Measurements from ENCODE around the gene GEMIN8. TPM values are rescaled to one million over a fixed set of nuclear protein-coding genes. Genes with fewer than 3 reads are reported as not detected.

Gene GEMIN8
- polyA plus RNA-seq, 2 donors = 14.4 to 15.0 TPM

GRCh38 chrX:14026121-14026520 lies 3.6 kb downstream of the GEMIN8 start:
- no peaks in the 10 kb centered on the region for H3K36me3 ChIP-seq (ENCODE audit: control insufficient read depth in 2 of 2, insufficient read depth in 2 of 2, low read length in 1 of 2)
- no peaks in the 10 kb centered on the region for H3K27me3 ChIP-seq (ENCODE audit: control insufficient read depth in 1 of 2, insufficient read depth in 2 of 2, low read length in 2 of 2)
- WGBS, 2 donors = 65 to 92% methylated on average over 7 of the region's 7 CpGs
- no peaks in the 10 kb centered on the region for H3K9me3 ChIP-seq (ENCODE audit: control insufficient read depth in 2 of 2, insufficient read depth in 1 of 2, low read depth in 1 of 2, low read length in 1 of 2)
- H3K4me1 ChIP-seq (ENCODE audit: control insufficient read depth in 2 of 2, insufficient read depth in 2 of 2, low read length in 1 of 2) = peaks cover 0 to 3% of the 10 kb centered on the region in 2 donors
- no peak overlapping the region for H3K4me3 ChIP-seq (ENCODE audit: low read depth in 1 of 2, low read length in 2 of 2)
- H3K27ac ChIP-seq (ENCODE audit: low read depth in 2 of 2, low read length in 1 of 2) = no peak overlapping the region

GRCh38 chrX:14022019-14022418 lies 7.7 kb downstream of the GEMIN8 start:
- Histone ChIP-seq H3K4me1 (ENCODE audit: control insufficient read depth in 2 of 2, insufficient read depth in 2 of 2, low read length in 1 of 2) (no peaks in the 10 kb centered on the region), H3K27me3 (ENCODE audit: control insufficient read depth in 1 of 2, insufficient read depth in 2 of 2, low read length in 2 of 2) (no peaks in the 10 kb centered on the region), H3K36me3 (ENCODE audit: control insufficient read depth in 2 of 2, insufficient read depth in 2 of 2, low read length in 1 of 2) (peaks cover 0 to 6% of the 10 kb centered on the region in 2 donors), H3K27ac (ENCODE audit: low read depth in 2 of 2, low read length in 1 of 2) (no peak overlapping the region), H3K9me3 (ENCODE audit: control insufficient read depth in 2 of 2, insufficient read depth in 1 of 2, low read depth in 1 of 2, low read length in 1 of 2) (no peaks in the 10 kb centered on the region), H3K4me3 (ENCODE audit: low read depth in 1 of 2, low read length in 2 of 2) (no peak overlapping the region)

GRCh38 chrX:14017399-14017798 lies 12.3 kb downstream of the GEMIN8 start:
- Histone ChIP-seq H3K4me3 (ENCODE audit: low read depth in 1 of 2, low read length in 2 of 2) (no peak overlapping the region), H3K27me3 (ENCODE audit: control insufficient read depth in 1 of 2, insufficient read depth in 2 of 2, low read length in 2 of 2) (peaks cover 0 to 3% of the 10 kb centered on the region in 2 donors), H3K36me3 (ENCODE audit: control insufficient read depth in 2 of 2, insufficient read depth in 2 of 2, low read length in 1 of 2) (peaks cover 0 to 6% of the 10 kb centered on the region in 2 donors), H3K27ac (ENCODE audit: low read depth in 2 of 2, low read length in 1 of 2) (no peak overlapping the region), H3K9me3 (ENCODE audit: control insufficient read depth in 2 of 2, insufficient read depth in 1 of 2, low read depth in 1 of 2, low read length in 1 of 2) (no peaks in the 10 kb centered on the region), H3K4me1 (ENCODE audit: control insufficient read depth in 2 of 2, insufficient read depth in 2 of 2, low read length in 1 of 2) (no peaks in the 10 kb centered on the region)
- 83 to 87% methylated on average over 3 of the region's 3 CpGs for WGBS, 2 donors

GRCh38 chrX:14015941-14016340 lies 13.8 kb downstream of the GEMIN8 start:
- no peak overlapping the region for H3K27ac ChIP-seq (ENCODE audit: low read depth in 2 of 2, low read length in 1 of 2)

GRCh38 chrX:14015294-14015693 lies 14.4 kb downstream of the GEMIN8 start:
- no peak overlapping the region for H3K27ac ChIP-seq (ENCODE audit: low read depth in 2 of 2, low read length in 1 of 2)
- no peaks in the 10 kb centered on the region for H3K9me3 ChIP-seq (ENCODE audit: control insufficient read depth in 2 of 2, insufficient read depth in 1 of 2, low read depth in 1 of 2, low read length in 1 of 2)
- H3K27me3 ChIP-seq (ENCODE audit: control insufficient read depth in 1 of 2, insufficient read depth in 2 of 2, low read length in 2 of 2) = peaks cover 0 to 3% of the 10 kb centered on the region in 2 donors
- H3K36me3 ChIP-seq (ENCODE audit: control insufficient read depth in 2 of 2, insufficient read depth in 2 of 2, low read length in 1 of 2) = peaks cover 0 to 6% of the 10 kb centered on the region in 2 donors
- H3K4me3 ChIP-seq (ENCODE audit: low read depth in 1 of 2, low read length in 2 of 2) = no peak overlapping the region
- no peaks in the 10 kb centered on the region for H3K4me1 ChIP-seq (ENCODE audit: control insufficient read depth in 2 of 2, insufficient read depth in 2 of 2, low read length in 1 of 2)
- WGBS, 2 donors = 88 to 90% methylated on average over 2 of the region's 2 CpGs

More at GRCh38 chrX:14015941-14016340, 13.8 kb downstream of the GEMIN8 start:
- no peaks in the 10 kb centered on the region for H3K4me1 ChIP-seq (ENCODE audit: control insufficient read depth in 2 of 2, insufficient read depth in 2 of 2, low read length in 1 of 2)
- peaks cover 0 to 3% of the 10 kb centered on the region in 2 donors for H3K27me3 ChIP-seq (ENCODE audit: control insufficient read depth in 1 of 2, insufficient read depth in 2 of 2, low read length in 2 of 2)
- H3K36me3 ChIP-seq (ENCODE audit: control insufficient read depth in 2 of 2, insufficient read depth in 2 of 2, low read length in 1 of 2) = peaks cover 0 to 6% of the 10 kb centered on the region in 2 donors
- H3K9me3 ChIP-seq (ENCODE audit: control insufficient read depth in 2 of 2, insufficient read depth in 1 of 2, low read depth in 1 of 2, low read length in 1 of 2) = no peaks in the 10 kb centered on the region
- no peak overlapping the region for H3K4me3 ChIP-seq (ENCODE audit: low read depth in 1 of 2, low read length in 2 of 2)
- 80 to 82% methylated on average over 4 of the region's 4 CpGs for WGBS, 2 donors

GRCh38 chrX:14014526-14014925 lies 15.2 kb downstream of the GEMIN8 start:
- H3K27ac ChIP-seq (ENCODE audit: low read depth in 2 of 2, low read length in 1 of 2) = no peak overlapping the region
- whole genome bisulfite sequencing, 2 donors = 78 to 91% methylated on average over 4 of the region's 4 CpGs

GRCh38 chrX:14013054-14013453 lies 16.6 kb downstream of the GEMIN8 start:
- peaks cover 0 to 2% of the 10 kb centered on the region in 2 donors for H3K36me3 ChIP-seq (ENCODE audit: control insufficient read depth in 2 of 2, insufficient read depth in 2 of 2, low read length in 1 of 2)

More at GRCh38 chrX:14014526-14014925, 15.2 kb downstream of the GEMIN8 start:
- H3K4me3 ChIP-seq (ENCODE audit: low read depth in 1 of 2, low read length in 2 of 2) = no peak overlapping the region
- H3K36me3 ChIP-seq (ENCODE audit: control insufficient read depth in 2 of 2, insufficient read depth in 2 of 2, low read length in 1 of 2) = peaks cover 0 to 2% of the 10 kb centered on the region in 2 donors
- no peaks in the 10 kb centered on the region for H3K4me1 ChIP-seq (ENCODE audit: control insufficient read depth in 2 of 2, insufficient read depth in 2 of 2, low read length in 1 of 2)
- no peaks in the 10 kb centered on the region for H3K9me3 ChIP-seq (ENCODE audit: control insufficient read depth in 2 of 2, insufficient read depth in 1 of 2, low read depth in 1 of 2, low read length in 1 of 2)
- H3K27me3 ChIP-seq (ENCODE audit: control insufficient read depth in 1 of 2, insufficient read depth in 2 of 2, low read length in 2 of 2) = peaks cover 0 to 3% of the 10 kb centered on the region in 2 donors

GRCh38 chrX:14010566-14010965 lies 19.1 kb downstream of the GEMIN8 start:
- Histone ChIP-seq H3K27me3 (ENCODE audit: control insufficient read depth in 1 of 2, insufficient read depth in 2 of 2, low read length in 2 of 2) (peaks cover 0 to 3% of the 10 kb centered on the region in 2 donors), H3K27ac (ENCODE audit: low read depth in 2 of 2, low read length in 1 of 2) (no peak overlapping the region), H3K9me3 (ENCODE audit: control insufficient read depth in 2 of 2, insufficient read depth in 1 of 2, low read depth in 1 of 2, low read length in 1 of 2) (no peaks in the 10 kb centered on the region), H3K4me3 (ENCODE audit: low read depth in 1 of 2, low read length in 2 of 2) (no peak overlapping the region), H3K36me3 (ENCODE audit: control insufficient read depth in 2 of 2, insufficient read depth in 2 of 2, low read length in 1 of 2) (no peaks in the 10 kb centered on the region), H3K4me1 (ENCODE audit: control insufficient read depth in 2 of 2, insufficient read depth in 2 of 2, low read length in 1 of 2) (no peaks in the 10 kb centered on the region)
- WGBS, 2 donors = 72 to 88% methylated on average over 3 of the region's 3 CpGs

More at GRCh38 chrX:14013054-14013453, 16.6 kb downstream of the GEMIN8 start:
- Histone ChIP-seq H3K9me3 (ENCODE audit: control insufficient read depth in 2 of 2, insufficient read depth in 1 of 2, low read depth in 1 of 2, low read length in 1 of 2) (no peaks in the 10 kb centered on the region), H3K27ac (ENCODE audit: low read depth in 2 of 2, low read length in 1 of 2) (no peak overlapping the region), H3K4me3 (ENCODE audit: low read depth in 1 of 2, low read length in 2 of 2) (no peak overlapping the region), H3K27me3 (ENCODE audit: control insufficient read depth in 1 of 2, insufficient read depth in 2 of 2, low read length in 2 of 2) (peaks cover 0 to 3% of the 10 kb centered on the region in 2 donors), H3K4me1 (ENCODE audit: control insufficient read depth in 2 of 2, insufficient read depth in 2 of 2, low read length in 1 of 2) (no peaks in the 10 kb centered on the region)
- 87 to 89% methylated on average over 4 of the region's 4 CpGs for WGBS, 2 donors

GRCh38 chrX:14006540-14006939 lies 23.2 kb downstream of the GEMIN8 start:
- H3K36me3 ChIP-seq (ENCODE audit: control insufficient read depth in 2 of 2, insufficient read depth in 2 of 2, low read length in 1 of 2) = no peaks in the 10 kb centered on the region
- H3K4me3 ChIP-seq (ENCODE audit: low read depth in 1 of 2, low read length in 2 of 2) = no peak overlapping the region
- H3K27ac ChIP-seq (ENCODE audit: low read depth in 2 of 2, low read length in 1 of 2) = no peak overlapping the region
- H3K4me1 ChIP-seq (ENCODE audit: control insufficient read depth in 2 of 2, insufficient read depth in 2 of 2, low read length in 1 of 2) = no peaks in the 10 kb centered on the region
- no peaks in the 10 kb centered on the region for H3K9me3 ChIP-seq (ENCODE audit: control insufficient read depth in 2 of 2, insufficient read depth in 1 of 2, low read depth in 1 of 2, low read length in 1 of 2)
- H3K27me3 ChIP-seq (ENCODE audit: control insufficient read depth in 1 of 2, insufficient read depth in 2 of 2, low read length in 2 of 2) = no peaks in the 10 kb centered on the region
- 82 to 84% methylated on average over 10 of the region's 10 CpGs for WGBS, 2 donors

- H3K27me3 ChIP-seq (ENCODE audit: control insufficient read depth in 1 of 2, insufficient read depth in 2 of 2, low read length in 2 of 2) = no peaks in the 10 kb centered on the region
- WGBS, 2 donors = 79 to 89% methylated on average over 2 of the region's 2 CpGs
- H3K27ac ChIP-seq (ENCODE audit: low read depth in 2 of 2, low read length in 1 of 2) = no peak overlapping the region
- H3K9me3 ChIP-seq (ENCODE audit: control insufficient read depth in 2 of 2, insufficient read depth in 1 of 2, low read depth in 1 of 2, low read length in 1 of 2) = no peaks in the 10 kb centered on the region
- no peaks in the 10 kb centered on the region for H3K36me3 ChIP-seq (ENCODE audit: control insufficient read depth in 2 of 2, insufficient read depth in 2 of 2, low read length in 1 of 2)
- no peaks in the 10 kb centered on the region for H3K4me1 ChIP-seq (ENCODE audit: control insufficient read depth in 2 of 2, insufficient read depth in 2 of 2, low read length in 1 of 2)
- H3K4me3 ChIP-seq (ENCODE audit: low read depth in 1 of 2, low read length in 2 of 2) = no peak overlapping the region
Measured at GRCh38 chrX:14003876-14004425, 25.7 kb downstream of the GEMIN8 start.

Data from esophagus (tissue), 2 donors.